ENCODE results near the gene TTLL8.

DNA sequence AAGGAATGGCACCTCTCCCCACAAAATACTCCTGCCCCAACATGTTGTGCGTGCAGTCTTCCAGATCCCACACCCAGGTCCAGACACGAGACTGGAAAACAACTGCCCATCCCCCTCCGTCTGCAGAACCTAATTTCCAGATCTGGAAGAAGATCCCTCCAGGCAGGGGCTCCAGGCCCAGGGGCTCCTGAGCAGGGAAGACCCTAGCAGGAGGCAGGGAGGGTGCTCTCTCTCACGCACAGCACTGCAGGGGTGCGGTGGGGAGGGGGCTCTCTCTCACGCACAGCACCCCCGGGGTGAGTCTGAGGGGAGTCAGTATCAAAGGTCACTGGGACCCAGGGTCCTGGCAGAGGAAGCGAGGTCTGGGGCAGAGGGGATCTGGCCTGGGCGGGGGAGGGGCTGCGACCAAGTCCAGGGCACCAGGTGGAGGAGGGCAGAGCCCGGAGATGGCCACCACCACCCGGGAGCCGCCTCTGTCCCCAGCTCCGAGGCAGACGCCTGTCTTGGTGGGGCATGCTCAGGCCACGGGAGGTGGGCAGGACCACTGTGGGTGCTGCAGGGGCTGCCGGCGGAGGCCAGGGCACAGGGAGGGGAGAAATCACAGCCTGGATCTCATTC, 25.5 kb upstream of the TTLL8 start:
- TF ChIP-seq, protein P1, sequence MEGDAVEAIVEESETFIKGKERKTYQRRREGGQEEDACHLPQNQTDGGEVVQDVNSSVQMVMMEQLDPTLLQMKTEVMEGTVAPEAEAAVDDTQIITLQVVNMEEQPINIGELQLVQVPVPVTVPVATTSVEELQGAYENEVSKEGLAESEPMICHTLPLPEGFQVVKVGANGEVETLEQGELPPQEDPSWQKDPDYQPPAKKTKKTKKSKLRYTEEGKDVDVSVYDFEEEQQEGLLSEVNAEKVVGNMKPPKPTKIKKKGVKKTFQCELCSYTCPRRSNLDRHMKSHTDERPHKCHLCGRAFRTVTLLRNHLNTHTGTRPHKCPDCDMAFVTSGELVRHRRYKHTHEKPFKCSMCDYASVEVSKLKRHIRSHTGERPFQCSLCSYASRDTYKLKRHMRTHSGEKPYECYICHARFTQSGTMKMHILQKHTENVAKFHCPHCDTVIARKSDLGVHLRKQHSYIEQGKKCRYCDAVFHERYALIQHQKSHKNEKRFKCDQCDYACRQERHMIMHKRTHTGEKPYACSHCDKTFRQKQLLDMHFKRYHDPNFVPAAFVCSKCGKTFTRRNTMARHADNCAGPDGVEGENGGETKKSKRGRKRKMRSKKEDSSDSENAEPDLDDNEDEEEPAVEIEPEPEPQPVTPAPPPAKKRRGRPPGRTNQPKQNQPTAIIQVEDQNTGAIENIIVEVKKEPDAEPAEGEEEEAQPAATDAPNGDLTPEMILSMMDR (IDR thresholded peaks at IDR 0.05) = no peak
- TF ChIP-seq POLR2A (IDR thresholded peaks at IDR 0.05) = no peak
